HCT116 (cell line): Measurements from ENCODE around the gene PDCD2L.
"Not testable (repeated sequence)": the region's sequence is repeated elsewhere in the genome, so short reads cannot be mapped to it uniquely, and the experiment has no call there.

Experiments
- ATF3 ChIP-seq: IDR thresholded peaks from 2 replicates; pipeline ENCODE4 v1.6.1; 2012
- TF ChIP-seq, protein P1 (sequence below), 3 experiments: fragments of 200-600 bp in 1 of 3; sonication (generic) in 1 of 3; IDR thresholded peaks in 2 of 3; conservative IDR thresholded peaks in 1 of 3; 2 replicates each; pipeline ENCODE4 v1.5.1; 2012 to 2017; ENCODE audit warnings: low read depth in 2 of 3, low read length in 2 of 3, antibody characterized with exemption in 1 of 3, borderline replicate concordance in 1 of 3, control low read depth in 1 of 3, mild to moderate bottlenecking in 1 of 3, mixed read lengths in 1 of 3, mixed run types in 1 of 3, moderate library complexity in 1 of 3; ENCODE audit not compliant: insufficient read depth in 1 of 3

DNA sequence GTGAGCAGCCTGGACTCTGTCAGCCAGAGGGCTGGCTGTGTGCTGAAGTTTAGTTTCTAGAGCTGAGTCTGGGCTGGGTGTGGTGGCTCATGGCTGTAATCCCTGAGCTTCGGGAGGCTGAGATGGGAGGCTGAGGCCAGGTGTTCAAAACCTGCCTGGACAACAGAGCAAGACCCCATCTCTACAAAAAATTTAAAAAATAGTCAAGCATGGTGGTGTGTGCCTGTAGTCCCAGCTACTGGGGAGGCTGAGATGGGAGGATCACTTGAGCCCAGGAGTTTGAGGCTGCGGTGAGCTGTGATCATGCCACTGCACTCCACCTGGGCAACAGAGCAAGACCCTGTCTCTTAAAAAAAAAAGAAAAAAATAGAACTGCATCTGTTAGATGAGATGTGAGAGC lies 15.5 kb upstream of the PDCD2L start:
- TF ChIP-seq, protein P1, sequence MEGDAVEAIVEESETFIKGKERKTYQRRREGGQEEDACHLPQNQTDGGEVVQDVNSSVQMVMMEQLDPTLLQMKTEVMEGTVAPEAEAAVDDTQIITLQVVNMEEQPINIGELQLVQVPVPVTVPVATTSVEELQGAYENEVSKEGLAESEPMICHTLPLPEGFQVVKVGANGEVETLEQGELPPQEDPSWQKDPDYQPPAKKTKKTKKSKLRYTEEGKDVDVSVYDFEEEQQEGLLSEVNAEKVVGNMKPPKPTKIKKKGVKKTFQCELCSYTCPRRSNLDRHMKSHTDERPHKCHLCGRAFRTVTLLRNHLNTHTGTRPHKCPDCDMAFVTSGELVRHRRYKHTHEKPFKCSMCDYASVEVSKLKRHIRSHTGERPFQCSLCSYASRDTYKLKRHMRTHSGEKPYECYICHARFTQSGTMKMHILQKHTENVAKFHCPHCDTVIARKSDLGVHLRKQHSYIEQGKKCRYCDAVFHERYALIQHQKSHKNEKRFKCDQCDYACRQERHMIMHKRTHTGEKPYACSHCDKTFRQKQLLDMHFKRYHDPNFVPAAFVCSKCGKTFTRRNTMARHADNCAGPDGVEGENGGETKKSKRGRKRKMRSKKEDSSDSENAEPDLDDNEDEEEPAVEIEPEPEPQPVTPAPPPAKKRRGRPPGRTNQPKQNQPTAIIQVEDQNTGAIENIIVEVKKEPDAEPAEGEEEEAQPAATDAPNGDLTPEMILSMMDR (IDR thresholded peaks at IDR 0.05 in 2 of 3, conservative IDR thresholded peaks at IDR 0.05 in 1 of 3; ENCODE audit: borderline replicate concordance in 1 of 3, insufficient read depth in 1 of 3, low read depth in 2 of 3, low read length in 2 of 3) = not testable (repeated sequence)
- not testable (repeated sequence) for TF ChIP-seq ATF3
